WTC11 (cell line): ENCODE results near the gene SPATA24.

ENCODE experiments used
- ATF2 ChIP-seq: sonication (generic); formaldehyde crosslinking; IDR thresholded peaks from 2 replicates; pipeline ENCODE4 v1.8.1; 2022; ENCODE audit warnings: low read depth, missing genetic modification reagents, borderline replicate concordance
- ATF6 ChIP-seq: sonication (generic); formaldehyde crosslinking; IDR thresholded peaks from 2 replicates; pipeline ENCODE4 v1.8.1; 2023; ENCODE audit warnings: mild to moderate bottlenecking, missing genetic modification reagents
- CREB1 ChIP-seq: sonication (generic); formaldehyde crosslinking; IDR thresholded peaks from 2 replicates; pipeline ENCODE4 v1.8.0; 2023; ENCODE audit warnings: mild to moderate bottlenecking, missing genetic modification reagents
- CTCF ChIP-seq: fragments of 200-600 bp; IDR thresholded peaks from 2 replicates; pipeline ENCODE4 v1.8.0; 2022; ENCODE audit warnings: antibody characterized with exemption
- FOXJ3 ChIP-seq: sonication (generic); formaldehyde crosslinking; IDR thresholded peaks from 2 replicates; pipeline ENCODE4 v1.9.0; 2021; ENCODE audit warnings: missing genetic modification reagents, mild to moderate bottlenecking, borderline replicate concordance
- JUN ChIP-seq: sonication (generic); formaldehyde crosslinking; IDR thresholded peaks from 2 replicates; pipeline ENCODE4 v1.8.0; 2023; ENCODE audit warnings: mild to moderate bottlenecking, missing genetic modification reagents
- MAX ChIP-seq: sonication (generic); formaldehyde crosslinking; IDR thresholded peaks from 2 replicates; pipeline ENCODE4 v1.8.0; 2022; ENCODE audit warnings: mild to moderate bottlenecking, missing genetic modification reagents
- NFYB ChIP-seq: sonication (generic); formaldehyde crosslinking; conservative IDR thresholded peaks from 2 replicates; pipeline ENCODE4 v1.8.0; 2022; ENCODE audit warnings: low read depth, missing genetic modification reagents
- RELA ChIP-seq: sonication (generic); formaldehyde crosslinking; IDR thresholded peaks from 2 replicates; pipeline ENCODE4 v1.8.1; 2022; ENCODE audit warnings: missing genetic modification reagents, mild to moderate bottlenecking, borderline replicate concordance
- SP1 ChIP-seq: sonication (generic); formaldehyde crosslinking; conservative IDR thresholded peaks from 2 replicates; pipeline ENCODE4 v1.8.1; 2022; ENCODE audit warnings: missing genetic modification reagents
- TCF7 ChIP-seq: sonication (generic); formaldehyde crosslinking; IDR thresholded peaks from 2 replicates; pipeline ENCODE4 v1.8.0; 2022; ENCODE audit warnings: mild to moderate bottlenecking, low read depth, missing genetic modification reagents, moderate library complexity
- USF2 ChIP-seq: sonication (generic); formaldehyde crosslinking; IDR thresholded peaks from 2 replicates; pipeline ENCODE4 v1.8.1; 2023; ENCODE audit warnings: mild to moderate bottlenecking, missing genetic modification reagents, moderate library complexity
- ZNF263 ChIP-seq: sonication (generic); formaldehyde crosslinking; IDR thresholded peaks from 2 replicates; pipeline ENCODE4 v1.8.1; 2022; ENCODE audit warnings: low read depth, mild to moderate bottlenecking, moderate library complexity, missing genetic modification reagents

- no peak for TF ChIP-seq SP1 (CRISPR knock-in tag)
- TF ChIP-seq ATF6 (CRISPR knock-in tag), result no peak
- no peak for TF ChIP-seq CREB1
- no peak for TF ChIP-seq CTCF
- no peak for TF ChIP-seq USF2 (CRISPR knock-in tag)
- no peak for TF ChIP-seq RELA (CRISPR knock-in tag)
- no peak for TF ChIP-seq NFYB (CRISPR knock-in tag)
- TF ChIP-seq MAX (CRISPR knock-in tag), result no peak
- TF ChIP-seq TCF7, result no peak
- TF ChIP-seq ZNF263 (CRISPR knock-in tag), result no peak
- no peak for TF ChIP-seq JUN
- TF ChIP-seq FOXJ3, result no peak
- TF ChIP-seq ATF2 (CRISPR knock-in tag), result no peak
Measured at GRCh38 chr5:139397921-139398320, 6.0 kb downstream of the SPATA24 start.
